ENCODE data around the gene PDE6C. TPM values are rescaled to one million over a fixed set of nuclear protein-coding genes. Genes with fewer than 3 reads are reported as not detected.

PDE6C gene
- total and polyA plus RNA-seq, 2 of the 4 experiments (the other 2 are of a cell fraction) = not detected

DNA sequence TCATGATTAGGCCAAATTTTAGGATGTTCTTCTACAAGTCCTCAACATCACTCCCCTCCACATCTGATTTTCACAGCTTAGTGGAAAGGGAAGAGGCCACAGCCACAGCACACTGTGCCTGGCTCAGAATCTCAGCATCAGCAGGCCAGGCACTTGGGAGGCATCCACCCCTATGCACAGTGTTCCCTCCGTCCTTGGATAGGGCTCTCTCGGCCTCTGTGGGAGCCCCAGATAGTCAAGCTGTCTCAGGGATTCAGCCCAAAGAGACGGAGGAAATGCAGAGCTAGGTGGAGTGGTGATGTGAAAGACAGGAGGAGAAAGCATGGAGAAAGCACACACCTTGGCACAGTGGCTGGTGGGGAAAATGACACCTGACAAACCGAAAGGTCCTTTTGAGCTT lies 12.6 kb upstream of the PDE6C start:
- no peak overlapping the region for H4K91ac ChIP-seq (ENCODE audit: insufficient read depth, low read depth, low read length)
- DNase-seq (no peak), ATAC-seq (ENCODE audit: low read depth) (no peak)
- no peak overlapping the region for H2AK9ac ChIP-seq (replicated peaks; ENCODE audit: low read depth, low read length, poor library complexity)
- H2BK5ac ChIP-seq (ENCODE audit: low read depth, low read length, poor library complexity, severe bottlenecking) = no peak overlapping the region
- in situ Hi-C loops (cut with MboI; ENCODE audit: low sequenced_read_pairs) = no loop called here
- 89% methylated on average over 1 of the region's 4 CpGs; no CpG with 5 or more reads in 1 of the 2 experiments for whole genome bisulfite sequencing, 2 experiments (ENCODE audit: extremely low coverage in 2 of 2, insufficient read length in 1 of 2)
- no peak overlapping the region for H3K4me2 ChIP-seq (ENCODE audit: low read depth, low read length)
- dilution Hi-C loops (cut with HindIII; ENCODE audit: low sequenced_read_pairs, unreplicated experiment) = no loop called here
- intact Hi-C loops (cut with micrococcal nuclease) = no loop called here
- H3K4ac ChIP-seq (ENCODE audit: low read depth, low read length) = no peak overlapping the region
- ChIA-PET CTCF (no interaction called here), POLR2A (ENCODE audit: unreplicated experiment) (no interaction called here)
- no peak overlapping the region for H3K18ac ChIP-seq (ENCODE audit: low read depth, low read length)
- no peak overlapping the region for H3K14ac ChIP-seq (replicated peaks; ENCODE audit: low read depth, low read length)
- H3K23ac ChIP-seq (ENCODE audit: low read depth, low read length) = no peak overlapping the region
- H4K8ac ChIP-seq (ENCODE audit: low read depth in 2 of 2, low read length in 2 of 2) = no peak overlapping the region
- H2AFZ ChIP-seq (replicated peaks; ENCODE audit: low read length, poor library complexity) = no peak overlapping the region
- H2BK20ac ChIP-seq (ENCODE audit: low read depth, low read length) = no peak overlapping the region
- peaks cover 1% of the 10 kb centered on the region; the same call in 1 of the 2 replicates for H3K4me1 ChIP-seq (ENCODE audit: control insufficient read depth, insufficient read depth, low read length)
- TF ChIP-seq RFX5 (IDR thresholded peaks at IDR 0.05; ENCODE audit: low read depth, low read length) = no peak
- no peak for TF ChIP-seq SMC3 (IDR thresholded peaks at IDR 0.05; ENCODE audit: low read depth, low read length)
- TF ChIP-seq POLR2A (IDR thresholded peaks at IDR 0.05; ENCODE audit: low read depth, low read length) = no peak
- TF ChIP-seq RAD21 (IDR thresholded peaks at IDR 0.05; ENCODE audit: low read length) = no peak
- H4K20me1 ChIP-seq (ENCODE audit: insufficient read depth, low read length) = no peaks in the 10 kb centered on the region
- peaks cover 45% of the 10 kb centered on the region for H3K27me3 ChIP-seq (ENCODE audit: control insufficient read depth, insufficient read depth, low read length)
- no peak overlapping the region for H3K4me3 ChIP-seq (ENCODE audit: insufficient read depth, low read depth, low read length)
- no peaks in the 10 kb centered on the region for H3K9me3 ChIP-seq (ENCODE audit: control insufficient read depth, insufficient read depth, low read length)
- no peak overlapping the region for H3K9ac ChIP-seq (ENCODE audit: low read depth, low read length)
- no peak overlapping the region for H2AK5ac ChIP-seq (ENCODE audit: low read depth, low read length)
- H3K56ac ChIP-seq (ENCODE audit: extremely low read depth, insufficient read depth, low read length) = no peak overlapping the region
- H3K79me1 ChIP-seq (ENCODE audit: low read depth in 1 of 2, low read length in 2 of 2) = no peaks in the 10 kb centered on the region
- H4K5ac ChIP-seq (ENCODE audit: low read depth, low read length) = no peak overlapping the region
- no peak overlapping the region for H3K27ac ChIP-seq (ENCODE audit: insufficient read depth, low read length)
- BruUV-seq (replicated peaks) = no TSS peak
- H2BK120ac ChIP-seq (ENCODE audit: low read depth, low read length) = no peak overlapping the region
- no peaks in the 10 kb centered on the region for H3K36me3 ChIP-seq (ENCODE audit: control insufficient read depth, insufficient read depth, low read length)
- no peak overlapping the region for H2BK15ac ChIP-seq (ENCODE audit: low read depth, low read length)
- no peaks in the 10 kb centered on the region for H3K9me1 ChIP-seq (ENCODE audit: insufficient read depth, low read length)
